Measurements from ENCODE around the gene BBOX1.

Gene BBOX1

GRCh38 chr11:27138716-27139115 lies 98.1 kb downstream of the BBOX1 start:
- ATAC-seq (ENCODE audit: insufficient read depth, low read depth), result no peak
- H3K79me2 ChIP-seq (ENCODE audit: insufficient read depth, low read length), result no peaks in the 10 kb centered on the region
- H3K4me2 ChIP-seq (ENCODE audit: insufficient read depth, low read length), result no peak overlapping the region
- no peak overlapping the region for H3K4me3 ChIP-seq (ENCODE audit: low read depth in 1 of 2, low read length in 2 of 2)
- no peaks in the 10 kb centered on the region for H3K27me3 ChIP-seq (ENCODE audit: insufficient read depth, low read length, poor library complexity)
- H3K36me3 ChIP-seq (ENCODE audit: insufficient read depth, low read length), result no peaks in the 10 kb centered on the region
- no peak for TF ChIP-seq CTCF (IDR thresholded peaks at IDR 0.05; ENCODE audit: borderline replicate concordance, extremely low read depth, low read length, poor library complexity, severe bottlenecking)
- no peak for TF ChIP-seq EZH2 (IDR thresholded peaks at IDR 0.05; ENCODE audit: borderline replicate concordance, low read depth, low read length, severe bottlenecking)
- H3K4me1 ChIP-seq (ENCODE audit: insufficient read depth, low read length), result no peaks in the 10 kb centered on the region
- no peak overlapping the region for H2AFZ ChIP-seq (ENCODE audit: low read depth, low read length)
- no peak overlapping the region for H3K9ac ChIP-seq (ENCODE audit: low read depth, low read length)
- no peak overlapping the region for H3K27ac ChIP-seq (ENCODE audit: low read length)
- H4K20me1 ChIP-seq (ENCODE audit: insufficient read depth, low read length), result no peaks in the 10 kb centered on the region
- no peak for DNase-seq
- H3K9me3 ChIP-seq (ENCODE audit: insufficient read depth, low read length, severe bottlenecking), result peaks cover 6% of the 10 kb centered on the region

- no peak for ATAC-seq (ENCODE audit: insufficient read depth, low read depth)
- Histone ChIP-seq H3K27ac (ENCODE audit: low read length) (no peak overlapping the region), H3K4me2 (ENCODE audit: insufficient read depth, low read length) (no peak overlapping the region), H3K4me3 (ENCODE audit: low read depth in 1 of 2, low read length in 2 of 2) (no peak overlapping the region), H3K9me3 (ENCODE audit: insufficient read depth, low read length, severe bottlenecking) (peaks cover 6% of the 10 kb centered on the region), H3K36me3 (ENCODE audit: insufficient read depth, low read length) (no peaks in the 10 kb centered on the region), H3K4me1 (ENCODE audit: insufficient read depth, low read length) (no peaks in the 10 kb centered on the region), H4K20me1 (ENCODE audit: insufficient read depth, low read length) (no peaks in the 10 kb centered on the region), H2AFZ (ENCODE audit: low read depth, low read length) (no peak overlapping the region), H3K79me2 (ENCODE audit: insufficient read depth, low read length) (no peaks in the 10 kb centered on the region), H3K9ac (ENCODE audit: low read depth, low read length) (no peak overlapping the region), H3K27me3 (ENCODE audit: insufficient read depth, low read length, poor library complexity) (no peaks in the 10 kb centered on the region)
- TF ChIP-seq CTCF (IDR thresholded peaks at IDR 0.05; ENCODE audit: borderline replicate concordance, extremely low read depth, low read length, poor library complexity, severe bottlenecking), result no peak
- TF ChIP-seq EZH2 (IDR thresholded peaks at IDR 0.05; ENCODE audit: borderline replicate concordance, low read depth, low read length, severe bottlenecking), result no peak
- no peak for DNase-seq
Measured at GRCh38 chr11:27139742-27140367, 99.2 kb downstream of the BBOX1 start.

GRCh38 chr11:27141576-27141975 lies 101.0 kb downstream of the BBOX1 start:
- Histone ChIP-seq H4K20me1 (ENCODE audit: insufficient read depth, low read length) (no peaks in the 10 kb centered on the region), H3K27ac (ENCODE audit: low read length) (no peak overlapping the region), H3K9me3 (ENCODE audit: insufficient read depth, low read length, severe bottlenecking) (peaks cover 6% of the 10 kb centered on the region), H3K4me1 (ENCODE audit: insufficient read depth, low read length) (no peaks in the 10 kb centered on the region), H3K9ac (ENCODE audit: low read depth, low read length) (no peak overlapping the region), H2AFZ (ENCODE audit: low read depth, low read length) (no peak overlapping the region), H3K4me2 (ENCODE audit: insufficient read depth, low read length) (no peak overlapping the region), H3K4me3 (ENCODE audit: low read depth in 1 of 2, low read length in 2 of 2) (no peak overlapping the region), H3K79me2 (ENCODE audit: insufficient read depth, low read length) (no peaks in the 10 kb centered on the region), H3K36me3 (ENCODE audit: insufficient read depth, low read length) (no peaks in the 10 kb centered on the region), H3K27me3 (ENCODE audit: insufficient read depth, low read length, poor library complexity) (no peaks in the 10 kb centered on the region)
- DNase-seq (no peak), ATAC-seq (ENCODE audit: insufficient read depth, low read depth) (no peak)
- TF ChIP-seq EZH2 (IDR thresholded peaks at IDR 0.05; ENCODE audit: borderline replicate concordance, low read depth, low read length, severe bottlenecking) (no peak), CTCF (IDR thresholded peaks at IDR 0.05; ENCODE audit: borderline replicate concordance, extremely low read depth, low read length, poor library complexity, severe bottlenecking) (no peak)
